AG09319 (cell line): ENCODE measurements around the gene ORC6.

Experiments
- DNase-seq: peaks from one replicate; pipeline ENCODE4 v3.0.0-alpha.2; 2010; ENCODE audit warnings: low read depth; ENCODE audit errors: extremely low read depth
- TF ChIP-seq, protein P1 (sequence below): IDR thresholded peaks from 2 replicates; pipeline ENCODE4 v1.5.1; 2011; ENCODE audit warnings: low read depth, mild to moderate bottlenecking, inconsistent platforms, low read length, moderate library complexity

The ORC6 gene

DNA sequence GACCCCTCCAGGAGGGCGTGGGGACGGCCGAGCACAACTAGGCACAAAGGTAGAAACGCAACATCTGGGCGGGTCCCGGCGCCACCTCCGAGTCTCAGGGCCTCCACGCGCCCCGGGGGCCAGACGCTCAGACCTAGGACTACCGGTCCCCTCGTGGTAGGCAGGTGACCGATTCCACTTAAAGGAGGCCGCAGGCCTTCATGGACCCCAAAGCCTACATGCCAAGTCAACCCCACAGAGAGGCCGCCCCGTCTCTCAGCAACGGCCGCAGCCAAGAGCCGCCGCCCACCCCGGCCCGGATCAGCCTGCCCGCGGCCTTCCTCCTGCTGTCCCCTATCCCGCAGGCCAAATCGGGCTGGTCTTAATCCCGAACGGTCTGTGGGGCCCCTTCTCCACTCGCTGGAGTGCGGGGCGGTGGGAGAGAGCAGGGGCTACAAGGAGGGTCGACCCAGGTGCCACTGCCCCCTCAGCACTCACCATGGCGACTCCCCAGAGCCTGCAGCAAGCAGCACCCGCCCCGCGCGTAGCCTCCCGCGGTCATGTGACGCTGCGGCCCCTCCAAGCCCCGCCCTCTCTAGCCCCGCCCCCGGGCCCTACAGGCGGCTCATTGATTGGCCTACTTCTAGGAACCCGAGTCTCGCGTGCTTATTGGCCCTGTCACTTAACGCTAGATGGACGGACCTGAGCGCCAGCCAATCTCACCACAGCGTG is 650 bp upstream of the ORC6 start, which contains the start of gene VPS35:
Gene VPS35 (minus strand): TSS at position 525 of the 711 bp plus-strand sequence. CDS start 45 bp downstream, at position 480.
- DNase-seq: peak; percentile 97

DNA sequence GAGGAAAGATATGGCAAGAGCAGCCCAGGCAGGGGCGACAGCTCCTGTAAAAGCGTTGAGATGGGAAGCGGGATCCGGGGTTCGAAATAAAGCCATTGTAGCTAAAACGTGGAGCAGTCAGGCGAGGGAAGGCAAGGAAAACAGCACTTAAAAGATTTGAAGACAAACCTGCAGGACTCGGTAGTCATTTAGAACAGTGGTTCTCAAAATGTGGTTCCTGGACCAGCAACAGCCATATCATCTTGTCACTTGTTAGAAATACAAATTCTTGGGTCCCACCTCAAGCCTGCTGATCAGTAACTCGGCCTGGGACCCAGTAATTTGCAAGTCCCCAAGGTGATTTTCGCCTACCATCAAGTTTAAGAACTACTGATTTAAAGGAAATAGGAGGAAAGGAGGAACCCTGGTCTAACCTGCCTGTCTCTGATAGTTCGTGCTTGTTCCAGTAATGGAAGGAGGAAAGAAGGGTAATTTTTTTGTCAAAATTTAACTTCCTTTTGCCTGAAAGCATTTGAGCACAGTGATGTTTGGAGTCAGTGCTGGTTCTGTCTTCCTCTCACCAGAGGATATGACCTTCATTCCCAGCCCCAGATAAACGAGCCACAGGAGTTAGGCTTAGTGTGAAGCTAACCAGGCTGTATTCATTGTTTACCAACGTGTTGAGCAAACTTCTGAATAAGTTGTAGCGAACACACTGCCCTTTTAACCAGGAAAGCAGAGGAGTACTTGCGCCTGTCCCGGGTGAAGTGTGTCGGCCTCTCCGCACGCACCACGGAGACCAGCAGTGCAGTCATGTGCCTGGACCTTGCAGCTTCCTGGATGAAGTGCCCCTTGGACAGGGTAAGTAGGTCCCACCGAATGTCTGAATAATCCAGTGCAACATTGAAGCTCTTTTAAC is 1.1 kb downstream of the ORC6 start:
- no peak for DNase-seq

More for the DNA sequence above, 650 bp upstream of the ORC6 start, which contains the start of gene VPS35:
- TF ChIP-seq, protein P1, sequence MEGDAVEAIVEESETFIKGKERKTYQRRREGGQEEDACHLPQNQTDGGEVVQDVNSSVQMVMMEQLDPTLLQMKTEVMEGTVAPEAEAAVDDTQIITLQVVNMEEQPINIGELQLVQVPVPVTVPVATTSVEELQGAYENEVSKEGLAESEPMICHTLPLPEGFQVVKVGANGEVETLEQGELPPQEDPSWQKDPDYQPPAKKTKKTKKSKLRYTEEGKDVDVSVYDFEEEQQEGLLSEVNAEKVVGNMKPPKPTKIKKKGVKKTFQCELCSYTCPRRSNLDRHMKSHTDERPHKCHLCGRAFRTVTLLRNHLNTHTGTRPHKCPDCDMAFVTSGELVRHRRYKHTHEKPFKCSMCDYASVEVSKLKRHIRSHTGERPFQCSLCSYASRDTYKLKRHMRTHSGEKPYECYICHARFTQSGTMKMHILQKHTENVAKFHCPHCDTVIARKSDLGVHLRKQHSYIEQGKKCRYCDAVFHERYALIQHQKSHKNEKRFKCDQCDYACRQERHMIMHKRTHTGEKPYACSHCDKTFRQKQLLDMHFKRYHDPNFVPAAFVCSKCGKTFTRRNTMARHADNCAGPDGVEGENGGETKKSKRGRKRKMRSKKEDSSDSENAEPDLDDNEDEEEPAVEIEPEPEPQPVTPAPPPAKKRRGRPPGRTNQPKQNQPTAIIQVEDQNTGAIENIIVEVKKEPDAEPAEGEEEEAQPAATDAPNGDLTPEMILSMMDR: peak; percentile 18

DNA sequence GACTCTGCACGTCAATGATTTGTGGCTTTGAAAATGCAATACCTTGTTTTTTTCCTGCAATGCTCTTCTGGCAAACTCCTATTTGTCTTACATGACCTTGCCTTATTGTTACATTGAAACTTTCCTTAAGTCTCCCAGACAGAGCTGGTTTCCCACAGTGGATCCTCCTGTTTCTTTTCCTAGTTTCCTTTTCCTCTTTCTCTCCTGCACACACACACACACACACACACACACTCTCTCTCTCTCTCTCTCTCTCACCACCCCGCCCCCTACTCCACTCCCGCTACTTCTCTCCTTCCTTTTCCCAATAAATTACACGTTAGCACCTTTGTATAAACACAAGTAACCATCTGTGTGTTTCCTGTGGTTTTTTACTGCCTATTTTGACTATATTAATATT is 2.3 kb downstream of the ORC6 start:
- TF ChIP-seq, protein P1: no peak
- no peak for DNase-seq

More for the DNA sequence above, 1.1 kb downstream of the ORC6 start:
- TF ChIP-seq, protein P1: no peak

DNA sequence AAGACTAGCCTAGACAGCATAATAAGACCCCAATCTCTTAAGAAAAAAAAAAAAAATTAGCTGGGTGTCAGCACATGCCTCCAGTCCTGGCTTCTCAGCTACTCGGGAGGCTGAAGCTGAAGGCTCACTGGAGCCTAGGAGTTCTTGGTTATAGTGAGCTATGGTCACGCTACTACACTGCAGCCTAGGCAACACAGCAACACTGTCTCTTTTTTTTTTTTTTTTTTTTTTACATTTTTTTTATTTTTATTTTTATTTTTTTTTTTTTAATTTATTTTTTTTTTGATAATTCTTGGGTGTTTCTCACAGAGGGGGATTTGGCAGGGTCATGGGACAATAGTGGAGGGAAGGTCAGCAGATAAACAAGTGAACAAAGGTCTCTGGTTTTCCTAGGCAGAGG is 4.1 kb downstream of the ORC6 start:
- DNase-seq: no peak
- TF ChIP-seq, protein P1: no peak

DNA sequence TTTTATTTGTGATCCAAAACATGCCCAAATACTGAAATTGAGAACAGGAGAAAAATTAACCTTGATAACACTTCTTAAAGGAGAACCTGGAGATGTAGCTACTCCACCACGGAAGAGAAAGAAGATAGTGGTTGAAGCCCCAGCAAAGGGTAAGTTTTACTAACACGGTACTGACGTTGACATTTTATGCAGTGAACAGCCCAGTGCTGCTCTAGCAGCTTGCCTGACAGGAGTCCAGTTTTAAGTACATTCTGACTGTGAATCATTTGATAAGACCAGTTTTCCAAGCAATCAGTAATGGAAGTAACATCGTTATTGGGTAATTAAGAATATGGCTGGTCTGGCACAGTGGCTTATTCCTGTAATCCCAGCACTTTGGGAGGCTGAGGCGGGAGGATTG is 6.5 kb downstream of the ORC6 start:
- no peak for DNase-seq
- TF ChIP-seq, protein P1: no peak

DNA sequence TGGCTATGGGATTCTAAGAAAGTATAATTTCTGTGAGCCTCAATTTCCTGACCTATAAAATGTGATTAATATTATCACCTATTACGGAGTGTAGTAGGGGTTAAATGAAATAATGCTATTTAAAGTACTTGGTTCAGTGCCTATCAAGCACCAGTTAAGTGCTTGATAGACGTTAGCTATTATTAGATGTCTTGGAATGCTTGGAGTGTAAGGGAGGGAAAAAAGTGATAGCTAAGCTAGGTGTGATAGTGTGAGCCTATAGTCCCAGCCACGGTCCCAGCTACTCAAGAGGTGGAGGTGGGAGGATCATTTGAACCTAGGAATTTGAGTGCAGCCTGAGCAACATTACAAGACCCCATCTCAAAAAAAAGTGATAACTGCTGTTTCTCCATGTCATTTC is 7.5 kb downstream of the ORC6 start:
- no peak for DNase-seq
- TF ChIP-seq, protein P1: no peak

DNA sequence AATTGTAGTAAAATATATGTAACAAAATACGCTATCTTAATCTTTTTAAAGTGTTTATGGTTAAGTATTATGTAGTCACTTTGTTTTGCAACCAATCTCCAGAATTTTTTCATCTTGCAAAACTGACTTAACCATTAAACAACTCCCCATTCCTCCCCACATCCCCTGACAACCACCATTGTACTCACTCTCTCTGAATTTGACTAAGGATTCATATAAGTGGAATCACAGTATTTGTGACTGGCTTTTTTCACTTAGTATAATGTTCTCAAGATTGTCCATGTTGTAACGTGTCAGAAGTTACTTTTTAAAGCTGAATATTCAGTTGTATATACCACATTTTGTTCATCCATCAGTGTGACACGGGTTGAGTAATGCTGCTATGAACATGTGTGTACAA is 10.6 kb downstream of the ORC6 start:
- TF ChIP-seq, protein P1: no peak
- DNase-seq: no peak
